Activated T-cell treated with anti-CD3 and anti-CD28 coated beads for 1 hour (primary cell): Measurements from ENCODE around the gene CNTNAP2.

Experiments used
- DNase-seq: peaks from one replicate; pipeline ENCODE4 v3.0.0-alpha.2; 2020; ENCODE audit warnings: low read depth

The CNTNAP2 gene

GRCh38 chr7:146424084-146424483 lies 307.5 kb downstream of the CNTNAP2 start:
- DNase-seq = no peak

DNA sequence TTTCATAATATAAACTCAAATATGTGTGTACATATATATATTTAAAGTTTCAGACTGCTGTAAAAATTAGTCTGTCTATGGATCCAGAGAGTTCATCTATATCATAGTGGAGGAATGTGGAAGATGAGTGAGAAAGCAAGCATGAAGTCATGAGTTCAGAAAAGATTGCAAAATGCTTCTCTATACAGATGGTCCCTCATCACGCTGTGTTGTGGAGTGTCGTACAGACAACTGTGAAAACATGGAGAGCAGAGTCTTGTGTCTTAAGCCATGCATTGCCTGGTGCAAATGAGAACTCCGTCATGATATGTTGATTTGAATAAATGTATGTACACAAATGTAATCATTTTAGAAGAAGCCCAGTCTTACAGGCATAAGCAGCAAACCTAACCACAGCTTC lies 316.9 kb downstream of the CNTNAP2 start:
- no peak for DNase-seq

DNA sequence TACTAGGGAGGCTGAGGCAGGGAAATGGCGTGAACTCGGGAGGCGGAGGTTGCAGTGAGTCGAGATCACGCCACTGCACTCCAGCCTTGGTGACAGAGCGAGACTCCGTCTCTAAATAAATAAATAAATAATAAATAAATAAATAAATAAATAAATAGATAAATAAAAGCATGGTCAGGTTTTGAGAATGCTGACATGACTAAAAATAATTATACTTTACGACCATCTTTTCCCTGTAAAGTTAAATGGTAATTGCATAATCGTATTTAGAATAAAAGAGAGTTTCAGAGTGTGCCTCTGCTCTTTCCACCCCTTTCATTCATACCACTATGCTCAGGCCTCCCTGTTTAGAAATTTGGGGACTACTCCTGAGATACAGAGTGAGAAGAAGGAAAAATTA lies 326.5 kb downstream of the CNTNAP2 start:
- no peak for DNase-seq

DNA sequence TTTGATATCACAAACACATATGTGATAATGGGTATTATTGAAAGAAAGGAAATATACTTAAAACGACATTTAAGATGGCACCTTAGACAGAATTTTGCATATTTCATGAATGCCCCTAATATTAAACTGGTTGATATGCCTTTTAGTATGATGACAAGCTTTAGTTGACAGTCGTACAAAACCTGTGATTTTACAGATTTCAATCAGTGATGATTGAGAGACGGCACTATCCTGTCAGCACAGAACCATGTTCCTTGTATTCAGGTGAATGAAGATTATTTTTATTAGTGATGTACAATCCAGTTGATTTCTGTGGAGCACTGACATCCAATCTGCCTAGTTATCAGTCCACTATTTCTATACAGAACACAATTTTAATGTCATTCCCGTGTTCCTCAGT lies 333.0 kb downstream of the CNTNAP2 start:
- DNase-seq = no peak

GRCh38 chr7:146455091-146455655 lies 338.6 kb downstream of the CNTNAP2 start:
- DNase-seq = no peak

GRCh38 chr7:146479040-146479439 lies 362.4 kb downstream of the CNTNAP2 start:
- DNase-seq = no peak

- DNase-seq = no peak
These were observed 369.9 kb downstream of the CNTNAP2 start for GRCh38 chr7:146486519-146486918.

DNA sequence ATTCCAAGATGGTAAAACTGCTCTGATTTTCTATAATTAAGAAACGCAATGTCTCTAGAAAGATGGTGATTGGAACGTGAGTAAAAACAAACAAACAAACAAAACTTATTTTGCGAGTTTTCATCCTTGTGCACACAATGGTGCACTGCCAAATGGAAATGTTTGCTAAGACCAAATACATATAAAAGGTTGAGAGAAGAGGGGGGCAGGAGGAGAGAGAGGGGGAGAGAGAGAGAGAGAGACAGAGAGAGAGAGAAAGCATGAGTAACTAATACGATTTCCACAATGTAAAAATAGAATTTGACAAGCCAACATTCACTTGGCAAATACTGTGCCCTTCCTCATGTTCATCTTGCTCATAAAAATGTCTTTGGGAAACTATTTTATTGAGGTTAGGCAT lies 375.4 kb downstream of the CNTNAP2 start:
- DNase-seq = no peak

- DNase-seq = no peak
These were observed 378.5 kb downstream of the CNTNAP2 start for GRCh38 chr7:146494952-146495596.

- DNase-seq = no peak
These were observed 380.1 kb downstream of the CNTNAP2 start for GRCh38 chr7:146496657-146497056.

GRCh38 chr7:146499970-146500369 lies 383.4 kb downstream of the CNTNAP2 start:
- no peak for DNase-seq

GRCh38 chr7:146503844-146504243 lies 387.2 kb downstream of the CNTNAP2 start:
- DNase-seq = no peak

GRCh38 chr7:146510088-146510680 lies 393.6 kb downstream of the CNTNAP2 start:
- no peak for DNase-seq

DNA sequence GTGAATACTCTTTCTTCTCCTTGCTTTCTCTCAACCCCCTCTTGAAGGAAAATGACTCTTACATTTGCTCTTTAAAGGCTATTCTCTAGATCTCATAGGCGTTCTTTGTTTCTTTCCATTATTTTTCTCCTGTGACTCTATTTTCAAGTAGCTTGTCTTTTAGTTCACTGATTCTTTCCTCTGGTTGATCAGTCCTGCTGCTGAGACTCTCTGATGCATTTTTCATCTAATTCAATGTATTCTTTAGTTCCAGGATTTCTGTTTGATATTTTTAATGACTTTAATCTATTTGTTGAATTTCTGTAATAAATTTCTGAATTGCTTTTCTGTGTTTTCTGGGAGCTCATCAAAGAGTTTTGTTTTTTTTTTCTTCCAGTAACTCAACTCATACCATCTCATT lies 397.7 kb downstream of the CNTNAP2 start:
- no peak for DNase-seq

GRCh38 chr7:146528581-146528980 lies 412.0 kb downstream of the CNTNAP2 start:
- no peak for DNase-seq

- DNase-seq = no peak
These were observed 423.2 kb downstream of the CNTNAP2 start for GRCh38 chr7:146539836-146540235.

- no peak for DNase-seq
These were observed 425.5 kb downstream of the CNTNAP2 start for GRCh38 chr7:146542101-146542500.

GRCh38 chr7:146544748-146545147 lies 428.1 kb downstream of the CNTNAP2 start:
- DNase-seq = no peak

GRCh38 chr7:146548816-146549215 lies 432.2 kb downstream of the CNTNAP2 start:
- DNase-seq = no peak

- no peak for DNase-seq
These were observed 438.0 kb downstream of the CNTNAP2 start for GRCh38 chr7:146554556-146554955.

DNA sequence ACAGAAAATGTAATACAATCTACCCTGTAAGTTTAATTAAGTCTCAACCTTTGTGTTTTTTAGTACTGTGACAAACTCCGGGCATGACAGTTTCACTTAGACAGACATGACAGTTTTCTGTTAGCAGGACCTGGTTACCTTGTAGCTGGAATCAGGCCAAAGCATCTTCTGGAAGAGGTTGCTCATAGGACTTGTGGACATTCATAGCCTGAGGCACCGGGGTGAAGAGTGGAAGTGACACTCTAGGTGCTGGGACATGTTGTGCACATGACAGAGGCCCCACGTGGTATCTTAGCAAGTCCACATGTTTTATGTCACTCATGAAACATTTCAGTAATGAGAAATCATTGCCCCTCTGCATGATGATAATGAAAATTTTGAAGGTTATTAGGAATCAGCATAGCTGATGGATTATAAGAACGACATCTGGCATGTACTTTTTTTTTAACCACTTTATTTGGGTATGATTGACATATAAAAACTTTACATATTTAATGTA lies 441.4 kb downstream of the CNTNAP2 start:
- no peak for DNase-seq

- no peak for DNase-seq
These were observed 449.3 kb downstream of the CNTNAP2 start for GRCh38 chr7:146565872-146566271.

- no peak for DNase-seq
These were observed 459.3 kb downstream of the CNTNAP2 start for GRCh38 chr7:146575903-146576302.

DNA sequence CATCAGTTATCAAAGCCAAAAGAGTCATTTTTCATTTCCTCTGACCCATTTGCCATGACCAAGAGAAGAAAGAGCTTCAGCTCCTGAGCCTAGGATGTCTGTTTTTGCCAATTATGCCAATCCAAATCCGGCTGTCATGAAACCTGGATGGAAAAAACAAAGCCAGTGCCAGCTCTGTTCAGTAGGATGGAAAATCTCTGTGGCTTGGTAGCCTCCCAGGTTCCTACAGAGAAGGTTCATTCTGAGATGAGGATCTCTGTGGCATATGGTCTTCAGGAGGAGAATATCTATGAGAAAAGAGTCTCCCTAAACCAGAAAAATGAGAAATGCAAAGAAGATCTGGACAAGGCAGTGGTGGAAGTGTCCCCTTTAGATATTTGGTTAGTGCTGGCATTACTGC lies 475.4 kb downstream of the CNTNAP2 start:
- DNase-seq = no peak
